Panc1 (cell line): Measurements from ENCODE around the gene RALGPS1.

ENCODE experiments used
- TCF7L2 ChIP-seq: IDR thresholded peaks from 2 replicates; pipeline ENCODE4 v1.6.1; 2011; ENCODE audit warnings: mild to moderate bottlenecking, low read depth, low read length, inconsistent platforms
- TF ChIP-seq, protein P1 (sequence below): fragments of 450-650 bp; IDR thresholded peaks from 2 replicates; pipeline ENCODE4 v1.5.1; 2017; ENCODE audit warnings: mild to moderate bottlenecking
- TF ChIP-seq, protein P2 (sequence below), 2 experiments: IDR thresholded peaks; 2 replicates each; pipeline ENCODE4 v1.6.1; 2011 to 2012; ENCODE audit warnings: low read depth in 2 of 2, control low read depth in 1 of 2, low read length in 1 of 2, mild to moderate bottlenecking in 1 of 2, moderate library complexity in 1 of 2; ENCODE audit not compliant: insufficient read depth in 1 of 2

DNA sequence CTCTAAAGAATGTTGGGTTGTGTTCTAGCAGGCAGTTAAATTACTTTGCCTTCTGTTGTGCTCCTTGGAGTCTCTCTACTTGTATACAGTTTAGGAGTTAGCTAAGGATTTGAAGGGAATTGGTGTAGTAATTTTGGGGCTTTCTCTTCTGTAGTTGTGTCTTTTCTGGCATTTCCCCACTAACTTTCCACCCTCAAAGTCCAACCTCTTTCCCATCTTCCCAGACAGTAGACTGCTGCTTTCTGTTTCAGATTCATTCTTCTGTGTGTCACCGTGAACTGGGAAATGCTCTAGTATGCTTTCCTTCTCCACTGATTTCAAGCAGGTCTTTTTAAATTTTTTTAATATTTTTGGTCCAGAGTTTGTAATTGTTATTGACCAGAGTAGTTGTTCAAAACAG is 212.4 kb downstream of the RALGPS1 start:
- TF ChIP-seq, protein P1, sequence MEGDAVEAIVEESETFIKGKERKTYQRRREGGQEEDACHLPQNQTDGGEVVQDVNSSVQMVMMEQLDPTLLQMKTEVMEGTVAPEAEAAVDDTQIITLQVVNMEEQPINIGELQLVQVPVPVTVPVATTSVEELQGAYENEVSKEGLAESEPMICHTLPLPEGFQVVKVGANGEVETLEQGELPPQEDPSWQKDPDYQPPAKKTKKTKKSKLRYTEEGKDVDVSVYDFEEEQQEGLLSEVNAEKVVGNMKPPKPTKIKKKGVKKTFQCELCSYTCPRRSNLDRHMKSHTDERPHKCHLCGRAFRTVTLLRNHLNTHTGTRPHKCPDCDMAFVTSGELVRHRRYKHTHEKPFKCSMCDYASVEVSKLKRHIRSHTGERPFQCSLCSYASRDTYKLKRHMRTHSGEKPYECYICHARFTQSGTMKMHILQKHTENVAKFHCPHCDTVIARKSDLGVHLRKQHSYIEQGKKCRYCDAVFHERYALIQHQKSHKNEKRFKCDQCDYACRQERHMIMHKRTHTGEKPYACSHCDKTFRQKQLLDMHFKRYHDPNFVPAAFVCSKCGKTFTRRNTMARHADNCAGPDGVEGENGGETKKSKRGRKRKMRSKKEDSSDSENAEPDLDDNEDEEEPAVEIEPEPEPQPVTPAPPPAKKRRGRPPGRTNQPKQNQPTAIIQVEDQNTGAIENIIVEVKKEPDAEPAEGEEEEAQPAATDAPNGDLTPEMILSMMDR, result no peak
- TF ChIP-seq TCF7L2, result no peak
- TF ChIP-seq, protein P2, sequence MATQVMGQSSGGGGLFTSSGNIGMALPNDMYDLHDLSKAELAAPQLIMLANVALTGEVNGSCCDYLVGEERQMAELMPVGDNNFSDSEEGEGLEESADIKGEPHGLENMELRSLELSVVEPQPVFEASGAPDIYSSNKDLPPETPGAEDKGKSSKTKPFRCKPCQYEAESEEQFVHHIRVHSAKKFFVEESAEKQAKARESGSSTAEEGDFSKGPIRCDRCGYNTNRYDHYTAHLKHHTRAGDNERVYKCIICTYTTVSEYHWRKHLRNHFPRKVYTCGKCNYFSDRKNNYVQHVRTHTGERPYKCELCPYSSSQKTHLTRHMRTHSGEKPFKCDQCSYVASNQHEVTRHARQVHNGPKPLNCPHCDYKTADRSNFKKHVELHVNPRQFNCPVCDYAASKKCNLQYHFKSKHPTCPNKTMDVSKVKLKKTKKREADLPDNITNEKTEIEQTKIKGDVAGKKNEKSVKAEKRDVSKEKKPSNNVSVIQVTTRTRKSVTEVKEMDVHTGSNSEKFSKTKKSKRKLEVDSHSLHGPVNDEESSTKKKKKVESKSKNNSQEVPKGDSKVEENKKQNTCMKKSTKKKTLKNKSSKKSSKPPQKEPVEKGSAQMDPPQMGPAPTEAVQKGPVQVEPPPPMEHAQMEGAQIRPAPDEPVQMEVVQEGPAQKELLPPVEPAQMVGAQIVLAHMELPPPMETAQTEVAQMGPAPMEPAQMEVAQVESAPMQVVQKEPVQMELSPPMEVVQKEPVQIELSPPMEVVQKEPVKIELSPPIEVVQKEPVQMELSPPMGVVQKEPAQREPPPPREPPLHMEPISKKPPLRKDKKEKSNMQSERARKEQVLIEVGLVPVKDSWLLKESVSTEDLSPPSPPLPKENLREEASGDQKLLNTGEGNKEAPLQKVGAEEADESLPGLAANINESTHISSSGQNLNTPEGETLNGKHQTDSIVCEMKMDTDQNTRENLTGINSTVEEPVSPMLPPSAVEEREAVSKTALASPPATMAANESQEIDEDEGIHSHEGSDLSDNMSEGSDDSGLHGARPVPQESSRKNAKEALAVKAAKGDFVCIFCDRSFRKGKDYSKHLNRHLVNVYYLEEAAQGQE (IDR thresholded peaks at IDR 0.05; ENCODE audit: insufficient read depth in 1 of 2, low read depth in 2 of 2, low read length in 1 of 2), result no peak
